A549 treated with CORT108297 at 1 μM for 4 hours (cell line): ENCODE measurements around the gene SF3B6. TPM values are rescaled to one million over a fixed set of nuclear protein-coding genes. Genes with fewer than 3 reads are reported as not detected.

ENCODE experiments used
- total RNA-seq: library from RNA; stranded (reverse); fragments of 200-300 nt; extraction: Qiagen RNA extraction; gene quantifications from 5 replicates; pipeline ENCODE4 v1.2.3, GENCODE V29; 2022

SF3B6 gene, protein sequence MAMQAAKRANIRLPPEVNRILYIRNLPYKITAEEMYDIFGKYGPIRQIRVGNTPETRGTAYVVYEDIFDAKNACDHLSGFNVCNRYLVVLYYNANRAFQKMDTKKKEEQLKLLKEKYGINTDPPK
- total RNA-seq: 157 to 224 TPM (median 168 TPM) in 5 replicates

GRCh38 chr2:24075915-24076848 is at the start of gene SF3B6:
SF3B6 (minus strand) TSS chr2:24076326; CDS start chr2:24076229, 97 bp downstream.

GRCh38 chr2:24123195-24123921 is 47.2 kb upstream of the SF3B6 start, which contains the start of the genes FAM228B and PFN4:
FAM228B (plus strand) TSS chr2:24123469; CDS start chr2:24124362, 893 bp downstream.
PFN4 (minus strand) TSS chr2:24123334; CDS start chr2:24122535, 799 bp downstream.

DNA sequence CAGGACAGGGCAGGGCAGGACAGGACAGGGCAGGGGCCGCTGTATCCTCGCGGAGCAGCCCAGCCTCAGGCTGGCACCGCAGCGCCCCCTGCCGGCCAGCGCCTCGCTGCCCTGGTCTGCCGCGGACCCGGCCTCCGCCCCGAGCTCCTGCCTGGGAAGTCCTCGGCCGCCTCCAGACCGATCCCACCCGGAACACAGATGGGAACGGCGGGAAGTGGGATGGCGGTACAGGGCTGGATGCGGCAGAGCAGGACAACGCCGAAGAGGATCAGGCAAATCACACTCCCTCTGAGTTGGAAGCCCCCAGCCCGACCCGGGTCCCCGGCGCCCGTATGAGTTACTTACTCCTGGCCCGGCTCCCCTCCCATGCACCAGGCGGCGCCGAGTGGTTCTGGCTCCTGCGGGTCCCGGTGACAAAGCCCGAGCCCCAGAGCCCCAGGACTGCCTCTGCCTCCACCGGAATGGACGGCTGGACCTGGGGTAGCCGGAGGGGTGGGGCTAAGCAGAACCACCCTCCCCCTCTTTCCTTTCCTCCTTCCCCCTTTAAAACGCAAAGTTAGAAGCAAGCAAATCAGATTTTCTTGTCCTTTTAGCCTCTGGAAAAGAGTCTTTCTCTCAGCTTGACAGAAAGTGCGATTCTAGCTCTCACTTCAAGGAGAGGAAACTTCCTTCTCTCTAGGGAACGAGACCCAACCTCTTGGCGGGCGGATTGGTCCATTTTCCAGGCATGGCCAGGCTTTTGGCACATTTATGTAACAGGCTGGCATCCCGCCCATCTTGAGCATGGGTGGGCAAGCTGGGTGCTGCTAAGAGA is 8.5 kb upstream of the SF3B6 start, which contains the start of gene TP53I3:
TP53I3 (minus strand) TSS at position 449 of the 814 bp plus-strand sequence. CDS start 508 bp downstream, outside the sequence.

DNA sequence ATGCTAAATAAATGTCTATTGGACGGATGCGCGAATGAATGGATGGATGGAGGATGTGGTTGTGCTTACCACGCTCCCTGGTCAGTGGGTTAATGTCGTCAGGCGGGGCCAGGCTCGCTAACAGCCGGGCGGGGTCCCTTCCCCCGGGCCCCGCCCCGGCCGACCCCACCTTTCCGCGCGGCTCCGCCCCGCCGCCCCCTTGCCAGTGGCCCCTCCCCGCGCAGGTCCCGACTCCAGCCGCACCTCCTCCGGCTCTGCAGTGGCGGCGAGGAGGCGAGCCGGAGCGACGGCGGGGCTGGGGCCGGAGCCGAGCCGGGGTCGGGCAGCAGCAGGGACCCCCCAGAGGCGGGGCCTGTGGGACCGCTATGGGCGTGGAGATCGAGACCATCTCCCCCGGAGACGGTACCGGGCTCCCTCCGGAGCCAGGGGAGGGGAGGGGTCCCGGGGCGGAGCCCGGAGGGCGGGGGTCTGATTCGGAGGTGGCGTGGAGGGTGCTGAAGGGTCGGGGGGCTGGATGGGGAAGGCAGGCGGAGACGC is 26.6 kb downstream of the SF3B6 start, which contains the start of gene FKBP1B:
FKBP1B (plus strand) TSS at position 257 of the 537 bp plus-strand sequence; CDS start at position 366, 109 bp downstream.

GRCh38 chr2:24046930-24047702 is 29.0 kb downstream of the SF3B6 start, which contains the start of gene WDCP:
WDCP (minus strand) TSS chr2:24047391; CDS start chr2:24039494, 7,897 bp downstream.

Other genes starting within 250 kb of the SF3B6 start
- gene ATAD2B, start 149.2 kb downstream of the SF3B6 start, total RNA-seq: 5.2 to 7.8 TPM (median 6.8 TPM) in 5 replicates
- gene UBXN2A, start 135.9 kb downstream of the SF3B6 start, total RNA-seq: 18.2 to 23.2 TPM (median 19.8 TPM) in 5 replicates
- 0.11 to 0.44 TPM (median 0.22 TPM) in 5 replicates for gene MFSD2B, start 66.2 kb downstream of the SF3B6 start, total RNA-seq
- gene WDCP, start 28.9 kb downstream of the SF3B6 start, total RNA-seq: 11.8 to 14.8 TPM (median 12.3 TPM) in 5 replicates
- 8.7 to 11.7 TPM (median 9.8 TPM) in 5 replicates for gene FKBP1B, start 26.6 kb downstream of the SF3B6 start, total RNA-seq
- 173 to 230 TPM (median 191 TPM) in 5 replicates for gene TP53I3, start 8.5 kb upstream of the SF3B6 start, total RNA-seq
- gene PFN4, start 47.0 kb upstream of the SF3B6 start, total RNA-seq: 0.77 to 1.9 TPM (median 1.2 TPM) in 5 replicates
- 1.3 to 3.1 TPM (median 2.1 TPM) in 5 replicates for gene FAM228B, start 47.1 kb upstream of the SF3B6 start, total RNA-seq
- not detected in 5 replicates for gene FAM228A, start 98.7 kb upstream of the SF3B6 start, total RNA-seq